WTC11 (cell line): ENCODE measurements around the gene PAX8. TPM values are rescaled to one million over a fixed set of nuclear protein-coding genes. Genes with fewer than 3 reads are reported as not detected.

Experiments
- ATAC-seq: fragments of 200-7000 bp; cut with Tn5 transposase; 2 replicates; pipeline ENCODE4 v1.10.0; 2021; ENCODE audit warnings: mild to moderate bottlenecking, moderate library complexity
- CTCF ChIA-PET: fragments of 300-600 bp; sonication (Branson Sonifier 250); formaldehyde crosslinking; loops from one replicate; lab custom pipeline; 2021; ENCODE audit warnings: antibody characterized with exemption; lab: Charles Lee
- POLR2A ChIA-PET: fragments of 350-600 bp; sonication (Branson Sonifier 250); formaldehyde crosslinking; loops from one replicate; lab custom pipeline; 2021; ENCODE audit warnings: antibody characterized with exemption; lab: Charles Lee
- DNase-seq: peaks from one replicate; pipeline ENCODE4 v3.0.0; 2021; ENCODE audit warnings: low spot score
- H3K27ac Mint-ChIP-seq: 2 replicates; pipeline ENCODE4 v1.8.0; 2021; ENCODE audit warnings: mixed read lengths
- H3K27me3 Mint-ChIP-seq: 2 replicates; pipeline ENCODE4 v1.8.0; 2021; ENCODE audit warnings: low read depth, mild to moderate bottlenecking, moderate library complexity, mixed read lengths
- H3K36me3 Mint-ChIP-seq: 2 replicates; pipeline ENCODE4 v1.8.0; 2021; ENCODE audit warnings: mixed read lengths
- H3K4me1 Mint-ChIP-seq: 2 replicates; pipeline ENCODE4 v1.8.0; 2022; ENCODE audit warnings: mixed read lengths
- H3K4me3 Mint-ChIP-seq: 2 replicates; pipeline ENCODE4 v1.8.0; 2021; ENCODE audit warnings: mild to moderate bottlenecking, moderate library complexity, mixed read lengths
- H3K9me3 Mint-ChIP-seq: 2 replicates; pipeline ENCODE4 v1.8.0; 2021; ENCODE audit warnings: mixed read lengths
- ATF6 ChIP-seq: sonication (generic); formaldehyde crosslinking; IDR thresholded peaks from 2 replicates; pipeline ENCODE4 v1.8.1; 2023; ENCODE audit warnings: mild to moderate bottlenecking, missing genetic modification reagents
- CREB1 ChIP-seq: sonication (generic); formaldehyde crosslinking; IDR thresholded peaks from 2 replicates; pipeline ENCODE4 v1.8.0; 2023; ENCODE audit warnings: mild to moderate bottlenecking, missing genetic modification reagents
- E2F4 ChIP-seq: sonication (generic); formaldehyde crosslinking; IDR thresholded peaks from 2 replicates; pipeline ENCODE4 v1.8.1; 2022; ENCODE audit warnings: low read depth, mild to moderate bottlenecking, moderate library complexity, missing genetic modification reagents, borderline replicate concordance
- ETV6 ChIP-seq: sonication (generic); formaldehyde crosslinking; IDR thresholded peaks from 2 replicates; pipeline ENCODE4 v1.8.1; 2022; ENCODE audit warnings: mild to moderate bottlenecking, missing genetic modification reagents
- FOXJ3 ChIP-seq: sonication (generic); formaldehyde crosslinking; IDR thresholded peaks from 2 replicates; pipeline ENCODE4 v1.9.0; 2021; ENCODE audit warnings: missing genetic modification reagents, mild to moderate bottlenecking, borderline replicate concordance
- FOXK1 ChIP-seq: sonication (generic); formaldehyde crosslinking; IDR thresholded peaks from 2 replicates; pipeline ENCODE4 v1.8.0; 2022; ENCODE audit warnings: mild to moderate bottlenecking, moderate library complexity, missing genetic modification reagents
- GRHL2 ChIP-seq: fragments of 250-450 bp; sonication (Bioruptor Pico); IDR thresholded peaks from 2 replicates; pipeline ENCODE4 v1.8.0; 2022; ENCODE audit warnings: mild to moderate bottlenecking, moderate library complexity; ENCODE audit not compliant: insufficient replicate concordance, severe bottlenecking
- GTF2I ChIP-seq: fragments of 250-450 bp; sonication (Bioruptor Pico); conservative IDR thresholded peaks from 2 replicates; pipeline ENCODE4 v1.4.0; 2021; ENCODE audit warnings: mild to moderate bottlenecking
- HMGA2 ChIP-seq: fragments of 250-450 bp; sonication (Bioruptor Pico); IDR thresholded peaks from 2 replicates; pipeline ENCODE4 v1.4.0; 2021; ENCODE audit warnings: mild to moderate bottlenecking, moderate library complexity
- IRF2 ChIP-seq: sonication (generic); formaldehyde crosslinking; IDR thresholded peaks from 2 replicates; pipeline ENCODE4 v1.8.0; 2022; ENCODE audit warnings: low read depth, missing genetic modification reagents, borderline replicate concordance
- MYBL2 ChIP-seq: sonication (generic); formaldehyde crosslinking; IDR thresholded peaks from 2 replicates; pipeline ENCODE4 v1.8.1; 2023; ENCODE audit warnings: mild to moderate bottlenecking, moderate library complexity, missing genetic modification reagents
- NFYB ChIP-seq: sonication (generic); formaldehyde crosslinking; conservative IDR thresholded peaks from 2 replicates; pipeline ENCODE4 v1.8.0; 2022; ENCODE audit warnings: low read depth, missing genetic modification reagents
- SMAD3 ChIP-seq: sonication (generic); formaldehyde crosslinking; IDR thresholded peaks from 2 replicates; pipeline ENCODE4 v1.8.0; 2022; ENCODE audit warnings: missing genetic modification reagents, mild to moderate bottlenecking, borderline replicate concordance
- SMAD4 ChIP-seq: sonication (generic); formaldehyde crosslinking; IDR thresholded peaks from 2 replicates; pipeline ENCODE4 v1.8.0; 2022; ENCODE audit warnings: mild to moderate bottlenecking, missing genetic modification reagents
- TCF7 ChIP-seq: sonication (generic); formaldehyde crosslinking; IDR thresholded peaks from 2 replicates; pipeline ENCODE4 v1.8.0; 2022; ENCODE audit warnings: mild to moderate bottlenecking, low read depth, missing genetic modification reagents, moderate library complexity
- TEAD1 ChIP-seq: sonication (generic); formaldehyde crosslinking; IDR thresholded peaks from 2 replicates; pipeline ENCODE4 v1.8.0; 2022; ENCODE audit warnings: mild to moderate bottlenecking, missing genetic modification reagents
- ZNF263 ChIP-seq: sonication (generic); formaldehyde crosslinking; IDR thresholded peaks from 2 replicates; pipeline ENCODE4 v1.8.1; 2022; ENCODE audit warnings: low read depth, mild to moderate bottlenecking, moderate library complexity, missing genetic modification reagents
- ZNF396 ChIP-seq: fragments of 250-450 bp; sonication (Bioruptor Pico); IDR thresholded peaks from 2 replicates; pipeline ENCODE4 v1.8.0; 2021; ENCODE audit warnings: mild to moderate bottlenecking, moderate library complexity, borderline replicate concordance
- total RNA-seq: library from RNA; stranded (reverse); gene quantifications from 3 replicates; pipeline ENCODE4 v1.2.3, GENCODE V29; 2021
- TF ChIP-seq, protein P1 (sequence below): sonication (generic); formaldehyde crosslinking; IDR thresholded peaks from 2 replicates; pipeline ENCODE4 v1.8.0; 2023; ENCODE audit warnings: missing genetic modification reagents, mild to moderate bottlenecking, borderline replicate concordance
- TF ChIP-seq, protein P2 (sequence below): sonication (generic); formaldehyde crosslinking; IDR thresholded peaks from 2 replicates; pipeline ENCODE4 v1.8.1; 2022; ENCODE audit warnings: mild to moderate bottlenecking, moderate library complexity, missing genetic modification reagents

PAX8 gene
- total RNA-seq, 1 experiment from 2014 or later: 0.35 TPM

GRCh38 chr2:113196839-113197238 is 81.9 kb downstream of the PAX8 start (continued):
- TF ChIP-seq ETV6 (CRISPR knock-in tag) (no peak), ATF6 (CRISPR knock-in tag) (no peak), MYBL2 (CRISPR knock-in tag) (no peak), ZNF263 (no peak)

DNA sequence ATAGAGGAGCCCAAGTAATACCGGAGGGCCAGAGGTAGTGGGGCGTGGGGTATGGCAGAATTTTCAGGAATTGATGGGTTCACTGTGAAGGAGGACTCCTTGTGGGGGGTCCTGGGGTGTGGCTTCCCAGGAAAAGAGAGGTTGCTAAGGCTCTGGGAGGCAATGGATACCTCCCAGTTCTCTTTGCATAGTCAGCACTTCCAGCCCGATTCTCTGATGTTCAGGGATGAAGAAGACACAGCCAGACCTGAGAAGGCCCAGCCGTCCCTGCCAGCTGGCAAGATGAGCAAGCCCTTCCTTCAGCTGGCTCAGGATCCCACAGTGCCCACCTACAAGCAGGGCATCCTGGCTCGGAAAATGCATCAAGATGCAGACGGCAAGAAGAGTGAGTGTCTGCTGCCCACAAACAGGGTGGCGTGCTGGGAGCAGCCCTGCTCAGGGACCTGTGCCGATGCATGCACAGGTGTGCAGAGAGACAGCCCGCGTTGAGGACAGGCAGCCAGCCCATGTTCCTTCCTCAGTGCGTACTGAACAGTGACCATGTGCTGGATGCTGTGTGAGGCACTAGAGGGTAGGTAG is 82.7 kb downstream of the PAX8 start:
- Mint-ChIP-seq H3K4me1 (no peaks in the 10 kb centered on the region; the same call in 1 of the 2 replicates), H3K9me3 (no peaks in the 10 kb centered on the region), H3K36me3 (no peaks in the 10 kb centered on the region), H3K27ac (no peak overlapping the region), H3K4me3 (no peak overlapping the region), H3K27me3 (peaks cover 21% of the 10 kb centered on the region)
- TF ChIP-seq, protein P1, sequence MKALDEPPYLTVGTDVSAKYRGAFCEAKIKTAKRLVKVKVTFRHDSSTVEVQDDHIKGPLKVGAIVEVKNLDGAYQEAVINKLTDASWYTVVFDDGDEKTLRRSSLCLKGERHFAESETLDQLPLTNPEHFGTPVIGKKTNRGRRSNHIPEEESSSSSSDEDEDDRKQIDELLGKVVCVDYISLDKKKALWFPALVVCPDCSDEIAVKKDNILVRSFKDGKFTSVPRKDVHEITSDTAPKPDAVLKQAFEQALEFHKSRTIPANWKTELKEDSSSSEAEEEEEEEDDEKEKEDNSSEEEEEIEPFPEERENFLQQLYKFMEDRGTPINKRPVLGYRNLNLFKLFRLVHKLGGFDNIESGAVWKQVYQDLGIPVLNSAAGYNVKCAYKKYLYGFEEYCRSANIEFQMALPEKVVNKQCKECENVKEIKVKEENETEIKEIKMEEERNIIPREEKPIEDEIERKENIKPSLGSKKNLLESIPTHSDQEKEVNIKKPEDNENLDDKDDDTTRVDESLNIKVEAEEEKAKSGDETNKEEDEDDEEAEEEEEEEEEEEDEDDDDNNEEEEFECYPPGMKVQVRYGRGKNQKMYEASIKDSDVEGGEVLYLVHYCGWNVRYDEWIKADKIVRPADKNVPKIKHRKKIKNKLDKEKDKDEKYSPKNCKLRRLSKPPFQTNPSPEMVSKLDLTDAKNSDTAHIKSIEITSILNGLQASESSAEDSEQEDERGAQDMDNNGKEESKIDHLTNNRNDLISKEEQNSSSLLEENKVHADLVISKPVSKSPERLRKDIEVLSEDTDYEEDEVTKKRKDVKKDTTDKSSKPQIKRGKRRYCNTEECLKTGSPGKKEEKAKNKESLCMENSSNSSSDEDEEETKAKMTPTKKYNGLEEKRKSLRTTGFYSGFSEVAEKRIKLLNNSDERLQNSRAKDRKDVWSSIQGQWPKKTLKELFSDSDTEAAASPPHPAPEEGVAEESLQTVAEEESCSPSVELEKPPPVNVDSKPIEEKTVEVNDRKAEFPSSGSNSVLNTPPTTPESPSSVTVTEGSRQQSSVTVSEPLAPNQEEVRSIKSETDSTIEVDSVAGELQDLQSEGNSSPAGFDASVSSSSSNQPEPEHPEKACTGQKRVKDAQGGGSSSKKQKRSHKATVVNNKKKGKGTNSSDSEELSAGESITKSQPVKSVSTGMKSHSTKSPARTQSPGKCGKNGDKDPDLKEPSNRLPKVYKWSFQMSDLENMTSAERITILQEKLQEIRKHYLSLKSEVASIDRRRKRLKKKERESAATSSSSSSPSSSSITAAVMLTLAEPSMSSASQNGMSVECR (CRISPR knock-in tag): no peak
- TF ChIP-seq CREB1 (CRISPR knock-in tag): no peak
- no peak for DNase-seq
- ChIA-PET CTCF (interaction anchor here (7.9 kb wide), 1 partner anchor 59 kb away, joined by 155 read pairs; no protein-coding TSS in a partner anchor), POLR2A (no interaction called here)
- no peak for ATAC-seq

GRCh38 chr2:113192459-113193100 is 86.1 kb downstream of the PAX8 start:
- Mint-ChIP-seq H3K27ac (no peak overlapping the region), H3K27me3 (peaks cover 10% of the 10 kb centered on the region), H3K36me3 (no peaks in the 10 kb centered on the region), H3K4me1 (peaks cover 12% of the 10 kb centered on the region), H3K4me3 (no peak overlapping the region), H3K9me3 (no peaks in the 10 kb centered on the region)
- ATAC-seq (peak; percentile 97), DNase-seq (peak; percentile 44)
- CTCF ChIA-PET: interaction anchor here (0.8 to 3.6 kb wide), 9 partner anchors 12 to 215 kb away, joined by 3 to 30 read pairs (median 4); no protein-coding TSS in a partner anchor
- POLR2A ChIA-PET: no interaction called here
- TF ChIP-seq GRHL2 (CRISPR knock-in tag) (no peak), SMAD3 (CRISPR knock-in tag) (no peak), MYBL2 (CRISPR knock-in tag) (no peak), ATF6 (CRISPR knock-in tag) (no peak), HMGA2 (CRISPR knock-in tag) (no peak), SMAD4 (CRISPR knock-in tag) (no peak), FOXK1 (CRISPR knock-in tag) (no peak), TEAD1 (CRISPR knock-in tag) (no peak), NFYB (CRISPR knock-in tag) (no peak), E2F4 (no peak), ZNF263 (no peak), FOXJ3 (CRISPR knock-in tag) (no peak), ZNF396 (no peak), GTF2I (CRISPR knock-in tag) (no peak), TCF7 (no peak), IRF2 (CRISPR knock-in tag) (no peak)
- TF ChIP-seq, protein P2, sequence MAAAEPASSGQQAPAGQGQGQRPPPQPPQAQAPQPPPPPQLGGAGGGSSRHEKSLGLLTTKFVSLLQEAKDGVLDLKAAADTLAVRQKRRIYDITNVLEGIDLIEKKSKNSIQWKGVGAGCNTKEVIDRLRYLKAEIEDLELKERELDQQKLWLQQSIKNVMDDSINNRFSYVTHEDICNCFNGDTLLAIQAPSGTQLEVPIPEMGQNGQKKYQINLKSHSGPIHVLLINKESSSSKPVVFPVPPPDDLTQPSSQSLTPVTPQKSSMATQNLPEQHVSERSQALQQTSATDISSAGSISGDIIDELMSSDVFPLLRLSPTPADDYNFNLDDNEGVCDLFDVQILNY (CRISPR knock-in tag): no peak
